ENCODE measurements around the gene NTRK2. TPM values are rescaled to one million over a fixed set of nuclear protein-coding genes. Genes with fewer than 3 reads are reported as not detected.

The NTRK2 gene
- total and polyA plus RNA-seq, 3 donors from 2014 or later: 5.3 to 10.8 (median 5.6) TPM

DNA sequence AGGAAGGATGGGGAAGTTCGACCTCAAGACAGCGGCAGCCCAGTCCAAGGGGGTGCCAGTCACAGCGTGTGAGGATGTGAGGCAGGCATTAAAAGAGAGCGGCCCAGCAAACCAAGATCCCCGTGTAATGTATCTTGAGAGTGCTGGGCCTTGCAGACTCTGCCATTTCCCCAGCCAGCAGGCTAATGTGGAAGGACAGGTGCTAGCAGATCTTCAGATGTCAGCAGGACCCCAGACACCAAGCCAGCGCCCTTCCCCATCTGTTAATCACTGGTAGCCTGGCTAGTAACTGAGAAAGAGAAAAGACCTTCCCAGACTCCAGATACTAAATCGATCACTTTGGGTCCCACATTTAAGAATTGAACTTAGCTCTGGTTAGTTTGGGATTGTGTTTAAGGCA lies 62.2 kb downstream of the NTRK2 start:
- Histone ChIP-seq H3K9me3 (no peaks in the 10 kb centered on the region), H3K36me3 (ENCODE audit: low read depth, missing control alignments) (no peaks in the 10 kb centered on the region), H3K27ac (no peak overlapping the region), H3K4me3 (no peak overlapping the region), H3K4me1 (no peaks in the 10 kb centered on the region), H3K27me3 (no peaks in the 10 kb centered on the region)
- WGBS, 2 donors: 86 to 92% methylated on average over 6 to 7 of the region's 7 CpGs
- intact Hi-C loops (cut with DNase I; ENCODE audit: low total_unique reads): no loop called here
- TF ChIP-seq POLR2A (IDR thresholded peaks at IDR 0.05): no peak
- TF ChIP-seq, protein P1, sequence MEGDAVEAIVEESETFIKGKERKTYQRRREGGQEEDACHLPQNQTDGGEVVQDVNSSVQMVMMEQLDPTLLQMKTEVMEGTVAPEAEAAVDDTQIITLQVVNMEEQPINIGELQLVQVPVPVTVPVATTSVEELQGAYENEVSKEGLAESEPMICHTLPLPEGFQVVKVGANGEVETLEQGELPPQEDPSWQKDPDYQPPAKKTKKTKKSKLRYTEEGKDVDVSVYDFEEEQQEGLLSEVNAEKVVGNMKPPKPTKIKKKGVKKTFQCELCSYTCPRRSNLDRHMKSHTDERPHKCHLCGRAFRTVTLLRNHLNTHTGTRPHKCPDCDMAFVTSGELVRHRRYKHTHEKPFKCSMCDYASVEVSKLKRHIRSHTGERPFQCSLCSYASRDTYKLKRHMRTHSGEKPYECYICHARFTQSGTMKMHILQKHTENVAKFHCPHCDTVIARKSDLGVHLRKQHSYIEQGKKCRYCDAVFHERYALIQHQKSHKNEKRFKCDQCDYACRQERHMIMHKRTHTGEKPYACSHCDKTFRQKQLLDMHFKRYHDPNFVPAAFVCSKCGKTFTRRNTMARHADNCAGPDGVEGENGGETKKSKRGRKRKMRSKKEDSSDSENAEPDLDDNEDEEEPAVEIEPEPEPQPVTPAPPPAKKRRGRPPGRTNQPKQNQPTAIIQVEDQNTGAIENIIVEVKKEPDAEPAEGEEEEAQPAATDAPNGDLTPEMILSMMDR (IDR thresholded peaks at IDR 0.05): no peak
- no peak for DNase-seq

DNA sequence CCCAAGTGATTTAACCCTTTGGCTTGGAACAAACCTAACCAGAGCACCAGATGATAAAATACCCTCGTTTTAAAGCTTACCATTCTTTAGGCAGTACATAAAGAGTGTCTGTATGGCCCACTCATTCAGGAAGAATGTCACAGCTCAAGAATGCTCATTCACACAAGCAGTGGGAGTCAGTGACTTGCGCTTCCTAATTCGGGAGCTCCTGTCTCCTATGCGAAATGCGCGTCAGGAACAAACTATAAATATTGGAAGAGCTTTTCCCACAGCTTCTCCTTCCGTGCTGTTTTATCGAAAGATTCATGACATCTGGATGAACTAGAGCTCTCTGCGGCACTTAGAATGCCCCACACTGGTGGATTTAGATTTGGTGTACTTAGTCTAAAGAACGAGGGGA lies 66.6 kb downstream of the NTRK2 start:
- no peaks in the 10 kb centered on the region for H3K27me3 ChIP-seq
- H3K27ac ChIP-seq: no peak overlapping the region
- WGBS, 2 donors: 93 to 95% methylated on average over 10 of the region's 10 CpGs
- DNase-seq: no peak
- no peaks in the 10 kb centered on the region for H3K9me3 ChIP-seq
- intact Hi-C loops (cut with DNase I; ENCODE audit: low total_unique reads): no loop called here
- no peaks in the 10 kb centered on the region for H3K4me1 ChIP-seq
- TF ChIP-seq POLR2A (IDR thresholded peaks at IDR 0.05): no peak
- H3K4me3 ChIP-seq: no peak overlapping the region
- no peaks in the 10 kb centered on the region for H3K36me3 ChIP-seq (ENCODE audit: low read depth, missing control alignments)

DNA sequence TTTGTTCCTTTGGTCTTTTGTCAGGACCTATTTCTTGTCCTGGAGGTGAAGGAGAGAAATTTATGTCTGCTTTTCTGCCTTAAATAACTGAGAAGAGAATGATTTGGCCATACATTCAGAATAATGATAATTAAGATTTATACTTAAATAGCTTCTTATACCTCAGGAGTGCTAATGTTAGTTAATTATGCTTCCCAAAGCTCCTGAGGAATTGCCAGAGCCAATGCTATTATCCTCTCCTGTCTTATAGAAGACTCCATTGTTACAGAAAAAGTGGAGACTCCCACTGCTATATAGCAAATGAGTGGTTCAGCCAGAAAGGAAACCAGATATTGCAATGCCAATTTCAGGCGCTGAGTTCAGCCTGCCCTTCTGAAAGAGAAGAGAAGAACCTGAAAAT lies 67.0 kb downstream of the NTRK2 start:
- 52 to 78% methylated on average over 1 of the region's 1 CpG for whole genome bisulfite sequencing, 2 donors
- intact Hi-C loops (cut with DNase I; ENCODE audit: low total_unique reads): no loop called here
- DNase-seq: no peak
- H3K4me3 ChIP-seq: no peak overlapping the region
- H3K36me3 ChIP-seq (ENCODE audit: low read depth, missing control alignments): no peaks in the 10 kb centered on the region
- no peaks in the 10 kb centered on the region for H3K4me1 ChIP-seq
- no peaks in the 10 kb centered on the region for H3K27me3 ChIP-seq
- H3K9me3 ChIP-seq: no peaks in the 10 kb centered on the region
- H3K27ac ChIP-seq: no peak overlapping the region
- TF ChIP-seq, protein P1 (IDR thresholded peaks at IDR 0.05): no peak
- no peak for TF ChIP-seq POLR2A (IDR thresholded peaks at IDR 0.05)

DNA sequence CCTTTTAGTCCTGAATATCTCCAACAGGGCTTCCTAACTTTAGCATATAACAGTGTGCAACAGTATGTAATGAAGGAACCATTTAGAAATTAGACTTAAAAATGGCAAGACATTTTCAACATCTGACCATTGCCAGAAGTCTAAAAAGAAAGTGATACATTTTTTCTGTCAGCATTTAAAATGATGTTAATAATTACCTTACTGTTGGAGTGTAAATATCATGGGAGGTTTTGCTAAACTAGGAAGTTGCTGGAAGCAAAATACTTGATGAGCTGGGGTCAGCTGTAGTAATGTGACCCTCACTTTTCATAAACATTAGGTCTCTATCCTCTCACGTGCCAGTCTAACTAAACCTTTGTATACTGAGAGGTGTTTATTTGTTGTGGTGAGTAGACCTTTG lies 68.8 kb downstream of the NTRK2 start:
- Histone ChIP-seq H3K4me3 (no peak overlapping the region), H3K4me1 (no peaks in the 10 kb centered on the region), H3K9me3 (no peaks in the 10 kb centered on the region), H3K27me3 (no peaks in the 10 kb centered on the region), H3K27ac (no peak overlapping the region), H3K36me3 (ENCODE audit: low read depth, missing control alignments) (no peaks in the 10 kb centered on the region)
- intact Hi-C loops (cut with DNase I; ENCODE audit: low total_unique reads): no loop called here
- no peak for DNase-seq
- no peak for TF ChIP-seq POLR2A (IDR thresholded peaks at IDR 0.05)
- TF ChIP-seq, protein P1 (IDR thresholded peaks at IDR 0.05): no peak
- 79 to 87% methylated on average over 1 of the region's 1 CpG for WGBS, 2 donors

DNA sequence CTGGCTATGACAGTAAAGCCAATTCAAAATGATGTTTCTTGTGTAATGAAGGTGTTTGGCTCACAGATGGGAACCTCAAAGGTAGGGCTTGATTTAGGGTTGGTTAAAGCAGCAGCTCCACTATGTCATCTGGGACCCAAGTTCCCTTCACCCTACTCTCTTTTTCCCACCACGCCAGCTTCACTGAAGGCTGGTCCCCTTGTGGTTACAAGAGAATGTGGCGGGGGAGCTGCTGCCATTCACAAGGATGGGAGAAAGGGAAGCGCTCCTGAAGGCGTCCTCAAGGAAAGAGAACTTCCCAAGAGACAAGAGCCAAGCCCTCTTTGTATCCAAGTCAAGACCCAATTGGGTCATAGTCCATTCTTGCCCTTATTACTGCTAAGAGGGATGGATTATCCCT lies 72.7 kb downstream of the NTRK2 start:
- no peak for DNase-seq
- intact Hi-C loops (cut with DNase I; ENCODE audit: low total_unique reads): no loop called here
- 98 to 100% methylated on average over 4 of the region's 4 CpGs for WGBS, 2 donors
- no peaks in the 10 kb centered on the region for H3K36me3 ChIP-seq (ENCODE audit: low read depth, missing control alignments)
- TF ChIP-seq, protein P1 (IDR thresholded peaks at IDR 0.05): no peak
- TF ChIP-seq POLR2A (IDR thresholded peaks at IDR 0.05): no peak
- H3K27me3 ChIP-seq: no peaks in the 10 kb centered on the region
- H3K9me3 ChIP-seq: no peaks in the 10 kb centered on the region
- no peaks in the 10 kb centered on the region for H3K4me1 ChIP-seq
- no peak overlapping the region for H3K27ac ChIP-seq
- H3K4me3 ChIP-seq: no peak overlapping the region
